Embryonic facial prominence (tissue), 1 donor: ENCODE results near the gene LIN37.
"Not testable (repeated sequence)": the region's sequence is repeated elsewhere in the genome, so short reads cannot be mapped to it uniquely, and the experiment has no call there.

Experiments
- DNase-seq: peaks from one replicate; pipeline ENCODE4 v3.0.0-alpha.2; 2016; ENCODE audit errors: extremely low spot score

Gene LIN37

GRCh38 chr19:35753634-35754369, 5.4 kb downstream of the LIN37 start:
- peak; percentile 3 for DNase-seq

- DNase-seq = peak; percentile 4
Measured at GRCh38 chr19:35754370-35755130, 6.2 kb downstream of the LIN37 start.

- DNase-seq = no peak
Measured at GRCh38 chr19:35755131-35755549, 6.8 kb downstream of the LIN37 start.

- no peak for DNase-seq
Measured at GRCh38 chr19:35755550-35756376, 7.4 kb downstream of the LIN37 start.

GRCh38 chr19:35756377-35757230, 8.2 kb downstream of the LIN37 start, which contains the start of gene HSPB6:
TSS of gene HSPB6 (minus strand) at chr19:35757029. CDS start at chr19:35757008, 21 bp downstream.
- DNase-seq = no peak

GRCh38 chr19:35757231-35757748, 8.9 kb downstream of the LIN37 start:
- peak; percentile 25 for DNase-seq

- DNase-seq = peak; percentile 99
Measured at GRCh38 chr19:35757749-35758608, 9.6 kb downstream of the LIN37 start, which contains the start of gene PROSER3. TSS of gene PROSER3 (plus strand) at chr19:35758176. CDS start at chr19:35758216, 40 bp downstream.

- DNase-seq = no peak
Measured at GRCh38 chr19:35759697-35760096, 11.3 kb downstream of the LIN37 start.

GRCh38 chr19:35760711-35761349, 12.5 kb downstream of the LIN37 start:
- DNase-seq = no peak

- DNase-seq = no peak
Measured at GRCh38 chr19:35764432-35765315, 16.3 kb downstream of the LIN37 start.

GRCh38 chr19:35766571-35767104, 18.3 kb downstream of the LIN37 start:
- no peak for DNase-seq

GRCh38 chr19:35767288-35768081, 19.1 kb downstream of the LIN37 start:
- no peak for DNase-seq

- no peak for DNase-seq
Measured at GRCh38 chr19:35768082-35768421, 19.7 kb downstream of the LIN37 start.

GRCh38 chr19:35772362-35772761, 24.0 kb downstream of the LIN37 start:
- not testable (repeated sequence) for DNase-seq

GRCh38 chr19:35773020-35773806, 24.8 kb downstream of the LIN37 start:
- DNase-seq = no peak

GRCh38 chr19:35774274-35775045, 26.1 kb downstream of the LIN37 start:
- DNase-seq = no peak
